Measurements from ENCODE around the gene KCTD21.

- TF ChIP-seq NFRKB (IDR thresholded peaks at IDR 0.05) = no peak
- TF ChIP-seq SP1 (IDR thresholded peaks at IDR 0.05) = no peak
- no peak for TF ChIP-seq BHLHE40 (IDR thresholded peaks at IDR 0.05; ENCODE audit: borderline replicate concordance)
- no peak for TF ChIP-seq FOXM1 (IDR thresholded peaks at IDR 0.05; ENCODE audit: borderline replicate concordance)
- no peak for TF ChIP-seq ZNF384 (IDR thresholded peaks at IDR 0.05)
- TF ChIP-seq HDGF (IDR thresholded peaks at IDR 0.05; ENCODE audit: borderline replicate concordance) = no peak
Measured at GRCh38 chr11:78179459-78180071, 8.9 kb downstream of the KCTD21 start.

Data from HEK293T (cell line).